AG09319 (cell line): ENCODE measurements around the gene CELSR1.

Experiments used
- DNase-seq: peaks from one replicate; pipeline ENCODE4 v3.0.0-alpha.2; 2010; ENCODE audit warnings: low read depth; ENCODE audit errors: extremely low read depth
- TF ChIP-seq, protein P1 (sequence below): IDR thresholded peaks from 2 replicates; pipeline ENCODE4 v1.5.1; 2011; ENCODE audit warnings: low read depth, mild to moderate bottlenecking, inconsistent platforms, low read length, moderate library complexity

Gene CELSR1

DNA sequence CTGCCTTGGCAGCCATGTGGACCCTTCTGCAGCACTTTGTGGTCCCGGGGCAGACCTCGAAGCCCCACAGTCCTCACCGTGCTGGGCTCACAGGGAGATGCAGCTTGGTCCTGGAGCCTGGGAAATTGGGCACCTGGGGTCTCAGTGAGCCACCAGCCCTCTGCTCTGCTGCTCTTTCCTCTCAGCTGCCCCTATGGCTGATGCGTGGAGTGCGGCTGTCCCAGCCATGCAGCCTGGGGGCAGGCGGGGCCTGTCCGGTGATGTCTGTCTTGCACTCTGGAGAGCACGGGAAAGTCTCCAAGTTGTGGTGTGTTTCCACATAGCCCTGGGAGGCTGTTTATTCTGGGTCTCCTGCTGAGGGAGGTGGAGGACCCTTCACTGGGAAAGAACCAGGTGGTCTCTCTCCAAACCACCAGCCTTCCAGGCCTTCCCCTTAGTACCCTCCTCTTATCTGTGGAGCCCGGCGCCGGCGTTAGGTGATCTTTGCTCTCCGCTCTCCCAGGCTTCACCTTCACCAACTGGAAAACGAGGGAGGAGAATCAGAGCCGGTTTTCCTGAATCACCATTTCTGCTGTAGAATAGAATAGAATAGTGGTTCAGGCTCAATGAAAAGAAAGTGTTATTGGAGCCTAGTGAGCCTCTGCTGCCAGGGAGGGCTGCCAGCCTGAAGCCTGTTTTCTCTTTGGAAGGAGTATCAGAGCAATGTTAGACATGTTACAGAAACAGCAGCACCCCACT is 41.6 kb upstream of the CELSR1 start:
- no peak for DNase-seq
- TF ChIP-seq, protein P1, sequence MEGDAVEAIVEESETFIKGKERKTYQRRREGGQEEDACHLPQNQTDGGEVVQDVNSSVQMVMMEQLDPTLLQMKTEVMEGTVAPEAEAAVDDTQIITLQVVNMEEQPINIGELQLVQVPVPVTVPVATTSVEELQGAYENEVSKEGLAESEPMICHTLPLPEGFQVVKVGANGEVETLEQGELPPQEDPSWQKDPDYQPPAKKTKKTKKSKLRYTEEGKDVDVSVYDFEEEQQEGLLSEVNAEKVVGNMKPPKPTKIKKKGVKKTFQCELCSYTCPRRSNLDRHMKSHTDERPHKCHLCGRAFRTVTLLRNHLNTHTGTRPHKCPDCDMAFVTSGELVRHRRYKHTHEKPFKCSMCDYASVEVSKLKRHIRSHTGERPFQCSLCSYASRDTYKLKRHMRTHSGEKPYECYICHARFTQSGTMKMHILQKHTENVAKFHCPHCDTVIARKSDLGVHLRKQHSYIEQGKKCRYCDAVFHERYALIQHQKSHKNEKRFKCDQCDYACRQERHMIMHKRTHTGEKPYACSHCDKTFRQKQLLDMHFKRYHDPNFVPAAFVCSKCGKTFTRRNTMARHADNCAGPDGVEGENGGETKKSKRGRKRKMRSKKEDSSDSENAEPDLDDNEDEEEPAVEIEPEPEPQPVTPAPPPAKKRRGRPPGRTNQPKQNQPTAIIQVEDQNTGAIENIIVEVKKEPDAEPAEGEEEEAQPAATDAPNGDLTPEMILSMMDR = no peak; the same call in 1 of the 2 replicates

DNA sequence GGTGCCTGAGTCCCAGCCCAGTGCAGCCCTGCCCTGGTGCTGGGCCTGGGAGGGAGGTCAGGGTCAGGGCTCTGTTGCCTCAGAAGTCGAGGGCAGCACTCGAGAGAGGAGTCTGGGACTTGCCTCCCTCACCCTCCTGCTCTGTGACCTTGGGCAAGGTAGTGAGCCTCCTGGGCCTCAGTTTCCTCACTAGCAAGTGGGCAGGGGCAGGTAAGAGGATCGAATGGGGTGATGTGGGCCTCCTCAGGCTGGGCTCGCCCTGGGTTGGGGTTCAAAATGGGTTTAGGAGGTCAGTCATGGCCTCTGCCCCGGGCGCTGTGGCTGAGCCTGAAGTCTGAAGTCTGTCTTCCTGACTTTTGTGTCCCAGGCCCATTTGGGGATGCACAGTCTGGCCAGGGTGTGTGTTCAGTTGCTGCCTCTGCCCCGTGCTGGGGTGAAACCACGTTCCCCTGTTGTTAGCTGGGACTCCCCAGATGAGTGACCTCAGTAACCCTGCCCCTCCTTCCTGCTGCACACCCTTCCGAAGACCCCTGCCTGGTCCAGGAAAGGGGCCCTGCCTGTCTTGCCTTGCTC is 40.9 kb upstream of the CELSR1 start:
- TF ChIP-seq, protein P1 = no peak
- no peak for DNase-seq

DNA sequence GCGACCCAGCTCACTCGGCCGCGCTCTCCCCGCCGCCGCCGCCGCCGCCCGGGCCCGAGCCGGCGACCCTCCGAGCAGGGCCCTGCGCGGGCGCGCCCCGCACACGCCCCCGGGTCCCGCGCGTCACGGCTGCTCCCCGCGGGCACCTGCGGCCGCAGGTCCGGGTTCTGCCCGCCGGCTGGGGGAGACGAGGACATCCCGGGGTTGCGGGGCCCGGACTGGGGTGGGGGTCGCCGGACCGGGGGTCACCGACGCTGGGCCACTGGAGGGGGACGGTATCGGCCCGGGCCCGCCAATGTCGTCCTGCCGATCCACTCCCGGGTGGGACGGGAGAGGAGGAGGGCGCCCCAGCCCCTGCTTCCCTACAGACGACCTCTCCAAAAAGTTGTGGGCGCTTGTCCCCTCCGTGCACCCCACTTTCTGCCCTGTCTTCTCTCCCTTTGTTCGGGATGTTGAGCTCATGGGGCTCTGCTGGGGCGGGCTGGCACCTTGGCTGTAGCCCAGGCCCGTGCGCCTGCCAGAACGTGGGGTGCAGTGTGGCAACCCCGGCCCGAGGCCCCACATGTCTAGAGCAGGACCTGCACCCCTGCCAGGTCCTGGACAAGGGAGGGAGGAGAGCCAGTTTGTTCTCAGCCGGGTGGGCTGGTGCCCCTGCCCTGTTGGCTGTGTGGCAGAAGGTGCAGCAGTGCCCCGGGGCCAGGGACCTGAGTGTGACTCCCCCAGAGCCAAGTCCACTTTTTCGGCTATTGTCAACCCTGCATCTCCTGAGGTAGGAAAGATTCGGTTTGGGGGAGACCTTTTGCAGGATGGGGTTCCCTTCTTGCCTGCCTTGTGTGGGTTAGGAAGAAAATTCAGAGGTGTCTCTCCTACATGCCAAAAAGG is 40.2 kb upstream of the CELSR1 start:
- no peak for DNase-seq
- TF ChIP-seq, protein P1 = no peak

- TF ChIP-seq, protein P1 = no peak
- no peak for DNase-seq
Observed at GRCh38 chr22:46576556-46577367, 39.3 kb upstream of the CELSR1 start.

GRCh38 chr22:46575911-46576555 is 38.6 kb upstream of the CELSR1 start:
- no peak for DNase-seq
- TF ChIP-seq, protein P1 = no peak

- TF ChIP-seq, protein P1 = no peak
- no peak for DNase-seq
Observed at GRCh38 chr22:46574993-46575910, 37.8 kb upstream of the CELSR1 start.
